Measurements from ENCODE around the gene ATP10A. TPM values are rescaled to one million over a fixed set of nuclear protein-coding genes. Genes with fewer than 3 reads are reported as not detected.

Gene ATP10A
- total and polyA plus RNA-seq, 9 of the 15 experiments (the other 6 are each of a cell fraction or from before 2014, with no cell fraction given): 0.09 TPM; not detected in 8

- Histone ChIP-seq H3K27ac (ENCODE audit: extremely low read depth, low read depth, low read length) (no peak overlapping the region), H2AFZ (ENCODE audit: low read depth, low read length) (no peak overlapping the region), H3K4me1 (replicated peaks in 1 of 2; ENCODE audit: control insufficient read depth in 2 of 2, insufficient read depth in 2 of 2, low read length in 2 of 2) (no peaks in the 10 kb centered on the region), H4K20me1 (replicated peaks; ENCODE audit: control insufficient read depth, insufficient read depth, low read length) (0 out of 2 replicates have a peak, but pooled peaks cover 7% of the 10 kb centered on the region), H3K4me2 (ENCODE audit: insufficient read depth, low read length) (no peak overlapping the region), H3K79me2 (ENCODE audit: control insufficient read depth, insufficient read depth, low read length) (no peaks in the 10 kb centered on the region), H3K36me3 (ENCODE audit: control insufficient read depth, insufficient read depth, low read length) (no peaks in the 10 kb centered on the region), H3K9me3 (replicated peaks; ENCODE audit: control insufficient read depth, insufficient read depth, low read depth, low read length) (no peaks in the 10 kb centered on the region), H3K9me1 (ENCODE audit: control insufficient read depth, insufficient read depth, low read length) (no peaks in the 10 kb centered on the region), H3K4me3 (no peak overlapping the region), H3K27me3 (ENCODE audit: control insufficient read depth in 2 of 2, insufficient read depth in 2 of 2, low read length in 2 of 2) (peaks cover 0 to 17% of the 10 kb centered on the region in 2 experiments; a peak in 3 of 5 replicates), H3K9ac (ENCODE audit: insufficient read depth in 1 of 2, low read depth in 2 of 2, low read length in 2 of 2) (no peak overlapping the region)
- no TSS peak for BruUV-seq (replicated peaks)
- no peak for TF ChIP-seq NFIX (CRISPR knock-in tag; IDR thresholded peaks at IDR 0.05; ENCODE audit: low read depth)
- ChIA-PET POLR2A (no interaction called here), CTCF (ENCODE audit: low intra/inter-chr PET ratio) (no interaction called here)
- DNase-seq (ENCODE audit: extremely low read depth in 1 of 4, low spot score in 3 of 4): no peak
- intact Hi-C loops (cut with micrococcal nuclease): no loop called here
- under 1% methylated on average over 11 of the region's 17 CpGs for WGBS (ENCODE audit: insufficient coverage, low coverage, missing lambda C conversion rate)
- in situ Hi-C loops (cut with MboI): no loop called here
- no peak for ATAC-seq
- no peak for FAIRE-seq
These were observed 128.3 kb downstream of the ATP10A start for GRCh38 chr15:25734680-25735355.

- ATAC-seq (no peak), DNase-seq (ENCODE audit: extremely low read depth in 1 of 4, low spot score in 3 of 4) (no peak), FAIRE-seq (no peak)
- peaks cover 0 to 17% of the 10 kb centered on the region in 2 experiments; a peak in 3 of 5 replicates for H3K27me3 ChIP-seq (ENCODE audit: control insufficient read depth in 2 of 2, insufficient read depth in 2 of 2, low read length in 2 of 2)
- no peaks in the 10 kb centered on the region for H3K4me1 ChIP-seq (replicated peaks in 1 of 2; ENCODE audit: control insufficient read depth in 2 of 2, insufficient read depth in 2 of 2, low read length in 2 of 2)
- H3K9ac ChIP-seq (ENCODE audit: insufficient read depth in 1 of 2, low read depth in 2 of 2, low read length in 2 of 2): no peak overlapping the region; a peak in 1 of 4 replicates
- H3K36me3 ChIP-seq (ENCODE audit: control insufficient read depth, insufficient read depth, low read length): no peaks in the 10 kb centered on the region
- ChIA-PET CTCF (ENCODE audit: low intra/inter-chr PET ratio) (no interaction called here), POLR2A (no interaction called here)
- H3K4me2 ChIP-seq (ENCODE audit: insufficient read depth, low read length): no peak overlapping the region
- in situ Hi-C loops (cut with MboI): no loop called here
- no peak overlapping the region for H2AFZ ChIP-seq (ENCODE audit: low read depth, low read length)
- 2% methylated on average over 21 of the region's 22 CpGs for WGBS (ENCODE audit: insufficient coverage, low coverage, missing lambda C conversion rate)
- no peaks in the 10 kb centered on the region for H3K79me2 ChIP-seq (ENCODE audit: control insufficient read depth, insufficient read depth, low read length)
- H3K9me1 ChIP-seq (ENCODE audit: control insufficient read depth, insufficient read depth, low read length): no peaks in the 10 kb centered on the region
- no peak overlapping the region for H3K27ac ChIP-seq (ENCODE audit: extremely low read depth, low read depth, low read length)
- intact Hi-C loops (cut with micrococcal nuclease): no loop called here
- H4K20me1 ChIP-seq (replicated peaks; ENCODE audit: control insufficient read depth, insufficient read depth, low read length): 0 out of 2 replicates have a peak, but pooled peaks cover 7% of the 10 kb centered on the region
- H3K9me3 ChIP-seq (replicated peaks; ENCODE audit: control insufficient read depth, insufficient read depth, low read depth, low read length): no peaks in the 10 kb centered on the region
- no TSS peak for BruUV-seq (replicated peaks)
- H3K4me3 ChIP-seq: no peak overlapping the region
- TF ChIP-seq ZKSCAN8 (CRISPR knock-in tag; IDR thresholded peaks at IDR 0.05) (no peak), TFE3 (CRISPR knock-in tag; IDR thresholded peaks at IDR 0.05) (no peak), MTA2 (IDR thresholded peaks at IDR 0.05; ENCODE audit: low read depth) (no peak), HMGN3 (IDR thresholded peaks at IDR 0.05; ENCODE audit: borderline replicate concordance, extremely low read depth, insufficient read length, low read depth, low read length) (no peak), KLF1 (tag; IDR thresholded peaks at IDR 0.05) (no peak), ELF1 (tag; IDR thresholded peaks at IDR 0.05) (no peak), BRCA1 (IDR thresholded peaks at IDR 0.05) (no peak), BRCA1 (CRISPR knock-in tag; IDR thresholded peaks at IDR 0.05) (no peak), E2F6 (IDR thresholded peaks at IDR 0.05; ENCODE audit: borderline replicate concordance in 1 of 2, extremely low read depth in 1 of 2, insufficient read depth in 1 of 2, insufficient read length in 1 of 2, low read depth in 1 of 2, low read length in 1 of 2, poor library complexity in 1 of 2, severe bottlenecking in 1 of 2) (no peak), NR2F6 (CRISPR knock-in tag; IDR thresholded peaks at IDR 0.05) (no peak)
These were observed 129.1 kb downstream of the ATP10A start for GRCh38 chr15:25733856-25734679.
